PC-3 (cell line): ENCODE data around the gene DENND5B.

Experiments used
- EZH2 ChIP-seq: fragments of 300-600 bp; sonication (generic); IDR thresholded peaks from one replicate; pipeline ENCODE4 v1.6.1; 2017; ENCODE audit warnings: antibody characterized with exemption, mild to moderate bottlenecking, low read length; ENCODE audit not compliant: unreplicated experiment
- TF ChIP-seq, protein P1 (sequence below): fragments of 300-600 bp; sonication (generic); conservative IDR thresholded peaks from 2 replicates; pipeline ENCODE4 v1.5.1; 2017; ENCODE audit warnings: antibody characterized with exemption, low read depth, mild to moderate bottlenecking, low read length

DNA sequence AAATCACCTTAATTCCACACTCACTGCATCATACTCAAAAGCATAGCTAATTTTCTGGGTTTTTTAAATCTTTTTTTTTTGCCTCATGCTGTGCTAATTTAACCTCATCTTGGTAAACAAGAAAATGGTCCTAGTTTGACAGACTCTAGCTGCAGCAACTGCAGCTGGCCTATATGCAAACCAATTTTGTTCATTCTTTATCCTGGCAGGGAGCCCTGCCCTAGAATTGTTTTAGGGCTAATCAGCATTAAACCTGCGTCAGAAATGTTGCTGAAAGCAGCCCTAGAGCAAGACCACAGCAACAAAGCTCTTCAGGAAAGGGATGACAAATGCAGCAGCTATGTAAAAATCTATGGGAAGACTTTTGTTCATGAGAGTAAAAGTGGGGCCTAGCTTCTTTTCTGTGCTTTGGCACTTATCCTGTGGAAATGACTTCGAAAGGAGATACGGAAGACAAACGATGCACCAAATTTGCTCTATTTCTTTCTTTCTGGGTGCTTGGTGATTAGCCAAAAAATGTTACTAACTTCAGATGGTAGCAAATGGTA, 72.2 kb downstream of the DENND5B start:
- TF ChIP-seq, protein P1, sequence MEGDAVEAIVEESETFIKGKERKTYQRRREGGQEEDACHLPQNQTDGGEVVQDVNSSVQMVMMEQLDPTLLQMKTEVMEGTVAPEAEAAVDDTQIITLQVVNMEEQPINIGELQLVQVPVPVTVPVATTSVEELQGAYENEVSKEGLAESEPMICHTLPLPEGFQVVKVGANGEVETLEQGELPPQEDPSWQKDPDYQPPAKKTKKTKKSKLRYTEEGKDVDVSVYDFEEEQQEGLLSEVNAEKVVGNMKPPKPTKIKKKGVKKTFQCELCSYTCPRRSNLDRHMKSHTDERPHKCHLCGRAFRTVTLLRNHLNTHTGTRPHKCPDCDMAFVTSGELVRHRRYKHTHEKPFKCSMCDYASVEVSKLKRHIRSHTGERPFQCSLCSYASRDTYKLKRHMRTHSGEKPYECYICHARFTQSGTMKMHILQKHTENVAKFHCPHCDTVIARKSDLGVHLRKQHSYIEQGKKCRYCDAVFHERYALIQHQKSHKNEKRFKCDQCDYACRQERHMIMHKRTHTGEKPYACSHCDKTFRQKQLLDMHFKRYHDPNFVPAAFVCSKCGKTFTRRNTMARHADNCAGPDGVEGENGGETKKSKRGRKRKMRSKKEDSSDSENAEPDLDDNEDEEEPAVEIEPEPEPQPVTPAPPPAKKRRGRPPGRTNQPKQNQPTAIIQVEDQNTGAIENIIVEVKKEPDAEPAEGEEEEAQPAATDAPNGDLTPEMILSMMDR = no peak
- TF ChIP-seq EZH2 = no peak
